Natural killer cell (primary cell): ENCODE results near the gene CMSS1. TPM values are rescaled to one million over a fixed set of nuclear protein-coding genes. Genes with fewer than 3 reads are reported as not detected.

Source experiments
- ATAC-seq, 3 donors: fragments of 150-1000 bp in 2 of 3; fragments of 200-7000 bp in 1 of 3; cut with Tn5 transposase; 1 replicate in 1 of 3; 2 replicates in 2 of 3; pipeline ENCODE4 v1.10.0; 2021; ENCODE audit warnings: mild to moderate bottlenecking in 2 of 3, moderate library complexity in 2 of 3
- DNase-seq, 2 donors: peaks; one replicate each; pipeline versions ENCODE4 v3.0.0 to v3.0.0-alpha.2; 2013 to 2021; ENCODE audit warnings: mixed read lengths in 1 of 2
- H3K27ac ChIP-seq: one replicate; pipeline ENCODE4 v1.5.1; 2013; ENCODE audit warnings: mild to moderate bottlenecking, low read length
- H3K27me3 ChIP-seq: one replicate; pipeline ENCODE4 v1.6.1; 2013; ENCODE audit warnings: low read length; ENCODE audit not compliant: control insufficient read depth, insufficient read depth
- H3K36me3 ChIP-seq: one replicate; pipeline ENCODE4 v1.6.1; 2013; ENCODE audit warnings: low read length; ENCODE audit not compliant: control insufficient read depth, insufficient read depth
- H3K4me1 ChIP-seq: one replicate; pipeline ENCODE4 v1.6.1; 2013; ENCODE audit warnings: low read length; ENCODE audit not compliant: control insufficient read depth, insufficient read depth
- H3K4me3 ChIP-seq: one replicate; pipeline ENCODE4 v1.5.1; 2013; ENCODE audit warnings: low read length
- H3K9me3 ChIP-seq: one replicate; pipeline ENCODE4 v1.6.1; 2013; ENCODE audit warnings: low read length; ENCODE audit not compliant: control insufficient read depth, insufficient read depth
- H3K27ac Mint-ChIP-seq, 2 donors: one replicate each; pipeline ENCODE4 v1.8.0; 2022; ENCODE audit warnings: mild to moderate bottlenecking in 2 of 2, mixed read lengths in 2 of 2, moderate library complexity in 1 of 2
- H3K27me3 Mint-ChIP-seq, 2 donors: one replicate each; pipeline ENCODE4 v1.8.0; 2022; ENCODE audit warnings: low read depth in 2 of 2, mixed read lengths in 2 of 2
- H3K36me3 Mint-ChIP-seq: one replicate; pipeline ENCODE4 v1.8.0; 2022; ENCODE audit warnings: mixed read lengths
- H3K4me1 Mint-ChIP-seq, 2 donors: one replicate each; pipeline ENCODE4 v1.8.0; 2022; ENCODE audit warnings: mixed read lengths in 2 of 2
- H3K4me3 Mint-ChIP-seq: one replicate; pipeline ENCODE4 v1.8.0; 2022; ENCODE audit warnings: mild to moderate bottlenecking, moderate library complexity, mixed read lengths
- H3K9me3 Mint-ChIP-seq, 2 donors: one replicate each; pipeline ENCODE4 v1.8.0; 2022; ENCODE audit warnings: mixed read lengths in 2 of 2
- WGBS: methylation state at CpG from one replicate; pipeline ENCODE4 v1.1.7; 2013; ENCODE audit warnings: missing lambda C conversion rate; ENCODE audit not compliant: insufficient coverage; 5-methylcytosine and 5-hydroxymethylcytosine counted together
- intact Hi-C: fragments of 100-400 bp; cut with micrococcal nuclease; formaldehyde crosslinking; loops from one replicate; pipeline ENCODE4 v1.14.2; 2022
- total RNA-seq, 4 donors: library from RNA; stranded (reverse); fragments of 120-200 nt in 1 of 4; gene quantifications; one replicate each; pipeline versions ENCODE4 v1.2.3 to v1.2.4, GENCODE V29; 2013 to 2022
- TF ChIP-seq, protein P1 (sequence below): fragments of 200-600 bp; IDR thresholded peaks from one replicate; pipeline ENCODE4 v1.8.0; 2022; ENCODE audit warnings: antibody characterized with exemption

Gene CMSS1
- total RNA-seq, 3 donors from 2014 or later (not counting 1 experiment from before 2014, with no cell fraction given), result 7.8 to 12.7 (median 9.2) TPM

DNA sequence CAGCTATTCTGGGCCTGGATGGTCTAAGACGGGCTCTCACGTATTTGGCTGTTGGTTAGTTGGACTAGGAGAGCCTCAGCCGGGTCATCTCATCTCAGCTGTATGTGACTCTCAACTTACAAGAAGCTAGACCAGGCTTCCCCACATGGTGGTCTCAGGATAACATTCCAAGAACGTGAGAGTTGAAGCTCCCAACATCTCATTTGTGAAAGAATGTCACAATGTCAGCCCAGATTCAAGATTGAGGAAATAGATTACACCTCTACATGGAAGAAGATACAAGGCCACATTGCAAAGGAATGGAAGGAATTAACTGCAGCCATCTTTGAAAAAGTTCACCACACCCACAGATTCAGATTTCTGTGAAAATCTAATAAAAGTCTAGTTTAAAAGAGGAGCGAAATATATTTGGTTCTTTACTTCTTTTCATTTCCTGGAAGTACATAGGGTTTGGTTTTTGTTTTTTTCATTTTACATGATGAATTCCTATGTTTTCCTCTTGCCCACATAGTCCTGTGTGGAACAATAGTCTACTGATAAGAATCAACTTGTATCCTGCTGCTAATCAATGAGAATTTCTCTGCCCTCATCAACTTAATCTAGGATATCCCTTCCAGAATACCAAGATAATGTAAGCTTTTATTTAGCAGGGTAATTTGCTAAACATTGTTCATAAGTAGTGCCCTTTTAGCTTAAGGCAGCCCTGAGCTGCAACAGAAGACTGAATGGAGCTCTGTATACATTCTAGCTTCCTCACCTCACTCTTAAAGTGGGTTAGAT is 116.5 kb downstream of the CMSS1 start:
- no peaks in the 10 kb centered on the region for H3K9me3 Mint-ChIP-seq
- Histone ChIP-seq H3K9me3 (no peaks in the 10 kb centered on the region), H3K27ac (no peak overlapping the region), H3K4me3 (no peak overlapping the region), H3K4me1 (no peaks in the 10 kb centered on the region), H3K27me3 (no peaks in the 10 kb centered on the region), H3K36me3 (no peaks in the 10 kb centered on the region)
- DNase-seq, result no peak
- H3K4me1 Mint-ChIP-seq, result no peaks in the 10 kb centered on the region
- ATAC-seq, result no peak
- no peak overlapping the region for H3K27ac Mint-ChIP-seq
- no peaks in the 10 kb centered on the region for H3K36me3 Mint-ChIP-seq
- TF ChIP-seq, protein P1, sequence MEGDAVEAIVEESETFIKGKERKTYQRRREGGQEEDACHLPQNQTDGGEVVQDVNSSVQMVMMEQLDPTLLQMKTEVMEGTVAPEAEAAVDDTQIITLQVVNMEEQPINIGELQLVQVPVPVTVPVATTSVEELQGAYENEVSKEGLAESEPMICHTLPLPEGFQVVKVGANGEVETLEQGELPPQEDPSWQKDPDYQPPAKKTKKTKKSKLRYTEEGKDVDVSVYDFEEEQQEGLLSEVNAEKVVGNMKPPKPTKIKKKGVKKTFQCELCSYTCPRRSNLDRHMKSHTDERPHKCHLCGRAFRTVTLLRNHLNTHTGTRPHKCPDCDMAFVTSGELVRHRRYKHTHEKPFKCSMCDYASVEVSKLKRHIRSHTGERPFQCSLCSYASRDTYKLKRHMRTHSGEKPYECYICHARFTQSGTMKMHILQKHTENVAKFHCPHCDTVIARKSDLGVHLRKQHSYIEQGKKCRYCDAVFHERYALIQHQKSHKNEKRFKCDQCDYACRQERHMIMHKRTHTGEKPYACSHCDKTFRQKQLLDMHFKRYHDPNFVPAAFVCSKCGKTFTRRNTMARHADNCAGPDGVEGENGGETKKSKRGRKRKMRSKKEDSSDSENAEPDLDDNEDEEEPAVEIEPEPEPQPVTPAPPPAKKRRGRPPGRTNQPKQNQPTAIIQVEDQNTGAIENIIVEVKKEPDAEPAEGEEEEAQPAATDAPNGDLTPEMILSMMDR, result no peak
- intact Hi-C loops, result no loop called here
- no peaks in the 10 kb centered on the region for H3K27me3 Mint-ChIP-seq
- H3K4me3 Mint-ChIP-seq, result no peak overlapping the region
- 96% methylated on average over 4 of the region's 5 CpGs for WGBS

DNA sequence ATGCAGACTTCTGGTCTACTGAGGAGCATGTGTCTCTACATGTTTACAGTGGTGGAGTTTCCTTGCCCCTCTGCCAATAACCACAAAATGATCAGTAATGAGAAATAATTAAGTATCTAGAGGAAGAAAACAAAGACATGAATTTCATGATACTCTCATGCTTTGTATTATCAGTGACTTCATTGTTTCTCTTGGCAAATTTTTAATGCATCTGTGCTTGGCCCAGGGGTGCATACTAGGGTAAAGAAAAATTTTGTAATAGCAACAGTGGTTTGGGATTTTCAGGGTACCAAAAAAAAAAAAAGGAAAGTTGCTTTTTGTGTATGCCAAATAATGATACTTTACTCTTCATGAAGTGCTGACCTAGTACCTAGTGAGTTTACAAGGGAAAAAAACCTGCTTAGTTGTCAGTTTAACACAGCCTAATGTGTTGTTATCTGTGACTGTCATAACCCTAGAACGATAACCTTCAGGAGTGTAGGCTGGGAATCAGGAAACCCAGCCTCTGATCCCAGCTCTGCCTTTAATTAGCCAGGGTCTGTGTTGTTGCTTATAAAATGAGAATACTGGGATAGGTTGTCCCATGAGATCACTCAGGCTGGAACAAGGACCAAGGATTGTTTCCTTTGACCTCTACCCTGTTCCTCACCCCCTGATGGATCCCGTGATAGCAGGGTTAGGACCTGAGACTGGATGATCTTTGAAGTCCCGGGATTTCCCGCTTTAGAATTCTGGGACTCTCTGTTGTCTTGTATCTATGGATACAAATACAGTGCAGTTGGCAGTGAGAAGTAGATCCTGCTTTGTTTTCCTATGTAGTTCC is 117.5 kb downstream of the CMSS1 start:
- no peaks in the 10 kb centered on the region for H3K4me1 ChIP-seq
- WGBS, result 93% methylated on average over 4 of the region's 4 CpGs
- no peak overlapping the region for H3K4me3 Mint-ChIP-seq
- intact Hi-C loops, result no loop called here
- DNase-seq (no peak), ATAC-seq (no peak)
- no peaks in the 10 kb centered on the region for H3K27me3 Mint-ChIP-seq
- no peaks in the 10 kb centered on the region for H3K27me3 ChIP-seq
- no peaks in the 10 kb centered on the region for H3K36me3 Mint-ChIP-seq
- no peaks in the 10 kb centered on the region for H3K36me3 ChIP-seq
- H3K4me3 ChIP-seq, result no peak overlapping the region
- H3K4me1 Mint-ChIP-seq, result no peaks in the 10 kb centered on the region
- H3K9me3 Mint-ChIP-seq, result no peaks in the 10 kb centered on the region
- no peak overlapping the region for H3K27ac ChIP-seq
- H3K9me3 ChIP-seq, result no peaks in the 10 kb centered on the region
- H3K27ac Mint-ChIP-seq, result no peak overlapping the region
- TF ChIP-seq, protein P1, result no peak

DNA sequence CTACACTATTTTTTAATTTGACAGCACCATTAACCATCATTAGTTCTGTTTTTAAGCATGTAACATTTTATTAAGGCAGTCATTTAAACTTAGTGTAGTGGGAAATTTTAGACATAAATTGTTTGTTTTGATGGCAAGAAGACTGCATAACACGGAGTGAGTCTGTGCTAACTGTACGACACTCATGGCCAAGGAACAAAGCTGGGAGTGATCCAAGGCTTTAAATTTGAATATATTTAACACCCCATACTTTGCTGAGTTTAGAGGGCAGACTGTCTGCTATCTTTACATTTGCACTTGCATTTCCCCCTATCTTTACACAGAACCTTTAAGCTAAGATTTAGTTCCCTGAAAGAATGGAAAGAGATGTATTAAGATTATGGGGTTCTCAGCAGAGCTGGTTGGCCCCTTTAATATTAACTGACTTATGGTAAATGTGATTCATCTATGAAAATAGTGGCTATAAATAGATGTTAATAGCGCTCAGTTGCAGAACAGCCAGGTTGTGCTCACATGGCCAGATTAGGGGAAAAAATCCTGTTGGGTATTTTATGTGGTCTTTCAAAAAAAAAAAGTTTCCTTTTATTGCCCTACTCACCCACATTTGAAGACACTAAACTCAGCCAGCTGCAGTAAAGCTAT is 120.7 kb downstream of the CMSS1 start:
- intact Hi-C loops, result no loop called here

More for the DNA sequence above, 120.7 kb downstream of the CMSS1 start:
- Mint-ChIP-seq H3K27ac (no peak overlapping the region), H3K4me1 (no peaks in the 10 kb centered on the region), H3K27me3 (no peaks in the 10 kb centered on the region), H3K4me3 (no peak overlapping the region), H3K36me3 (no peaks in the 10 kb centered on the region), H3K9me3 (no peaks in the 10 kb centered on the region)
- WGBS, result 50% methylated on average over 3 of the region's 3 CpGs
- H3K9me3 ChIP-seq, result no peaks in the 10 kb centered on the region
- DNase-seq, result no peak
- no peak overlapping the region for H3K27ac ChIP-seq
- TF ChIP-seq, protein P1, result no peak
- no peak for ATAC-seq
- H3K4me3 ChIP-seq, result no peak overlapping the region
- no peaks in the 10 kb centered on the region for H3K27me3 ChIP-seq
- H3K36me3 ChIP-seq, result no peaks in the 10 kb centered on the region
- H3K4me1 ChIP-seq, result no peaks in the 10 kb centered on the region
